A673 (cell line): ENCODE results near the gene COPZ1. TPM values are rescaled to one million over a fixed set of nuclear protein-coding genes. Genes with fewer than 3 reads are reported as not detected.
A peak's percentile ranks its signal among the peaks of the same experiment; 100 is the strongest.

ENCODE experiments used
- BruUV-seq: library from RNA; stranded (reverse); fragments of 400-500 nt; replicated peaks from 2 replicates; lab custom pipeline; 2021; lab: Mats Ljungman, UMichigan
- CTCF ChIA-PET: fragments of 300-600 bp; sonication (Branson Sonifier 250); formaldehyde crosslinking; loops from one replicate; lab custom pipeline; 2022; ENCODE audit warnings: antibody characterized with exemption; lab: Charles Lee
- POLR2A ChIA-PET: fragments of 300-600 bp; sonication (Branson Sonifier 250); formaldehyde crosslinking; loops from one replicate; lab custom pipeline; 2022; ENCODE audit warnings: antibody characterized with exemption; ENCODE audit not compliant: low non-redundant PET; lab: Charles Lee
- DNase-seq: peaks from one replicate; pipeline ENCODE4 v3.0.0-alpha.2; 2015; ENCODE audit warnings: low spot score
- H3K27ac ChIP-seq: fragments of 200-600 bp; sonication (generic); 2 replicates; pipeline ENCODE4 v1.5.1; 2016; ENCODE audit warnings: mixed run types, low read depth, mild to moderate bottlenecking, mixed read lengths, antibody characterized with exemption, low read length; ENCODE audit not compliant: poor library complexity, severe bottlenecking
- H3K27me3 ChIP-seq: fragments of 200-600 bp; sonication (generic); replicated peaks from 2 replicates; pipeline ENCODE4 v1.6.1; 2017; ENCODE audit warnings: mixed run types, low read depth, mild to moderate bottlenecking, mixed read lengths, antibody characterized with exemption, low read length; ENCODE audit not compliant: insufficient read depth, poor library complexity
- H3K36me3 ChIP-seq: fragments of 200-600 bp; sonication (generic); 2 replicates; pipeline ENCODE4 v1.6.1; 2016; ENCODE audit warnings: mixed run types, mild to moderate bottlenecking, mixed read lengths, antibody characterized with exemption, low read length; ENCODE audit not compliant: insufficient read depth, poor library complexity, severe bottlenecking
- H3K4me1 ChIP-seq: fragments of 200-600 bp; sonication (generic); 2 replicates; pipeline ENCODE4 v1.6.1; 2017; ENCODE audit warnings: mixed run types, mild to moderate bottlenecking, mixed read lengths, antibody characterized with exemption, low read length; ENCODE audit not compliant: insufficient read depth, poor library complexity, severe bottlenecking
- H3K4me3 ChIP-seq: fragments of 200-600 bp; sonication (generic); 2 replicates; pipeline ENCODE4 v1.5.1; 2016; ENCODE audit warnings: low read depth, mixed run types, mild to moderate bottlenecking, mixed read lengths, low read length; ENCODE audit not compliant: poor library complexity, severe bottlenecking
- H3K9me3 ChIP-seq: fragments of 200-600 bp; sonication (generic); 2 replicates; pipeline ENCODE4 v1.6.1; 2016; ENCODE audit warnings: mixed run types, low read depth, mild to moderate bottlenecking, mixed read lengths, antibody characterized with exemption, low read length; ENCODE audit not compliant: poor library complexity, severe bottlenecking
- EZH2 ChIP-seq: fragments of 200-600 bp; sonication (generic); IDR thresholded peaks from 2 replicates; pipeline ENCODE4 v1.6.1; 2017; ENCODE audit warnings: borderline replicate concordance, low read depth, mild to moderate bottlenecking, mixed read lengths, antibody characterized with exemption, low read length; ENCODE audit not compliant: poor library complexity, severe bottlenecking
- intact Hi-C: fragments of 100-400 bp; cut with micrococcal nuclease; formaldehyde crosslinking; loops from one replicate; pipeline ENCODE4 v1.10.0; 2022; ENCODE audit not compliant: unreplicated experiment
- total RNA-seq: library from RNA; stranded (reverse); gene quantifications from 2 replicates; pipeline ENCODE4 v1.2.3, GENCODE V29; 2021
- TF ChIP-seq, protein P1 (sequence below): fragments of 300-800, 200-600 bp; sonication (generic); conservative IDR thresholded peaks from 2 replicates; pipeline ENCODE4 v1.5.1; 2017; ENCODE audit warnings: low read depth, mild to moderate bottlenecking, antibody characterized with exemption, low read length, moderate library complexity, mixed read lengths

The COPZ1 gene
- total RNA-seq, 1 experiment from 2014 or later = 187 TPM

DNA sequence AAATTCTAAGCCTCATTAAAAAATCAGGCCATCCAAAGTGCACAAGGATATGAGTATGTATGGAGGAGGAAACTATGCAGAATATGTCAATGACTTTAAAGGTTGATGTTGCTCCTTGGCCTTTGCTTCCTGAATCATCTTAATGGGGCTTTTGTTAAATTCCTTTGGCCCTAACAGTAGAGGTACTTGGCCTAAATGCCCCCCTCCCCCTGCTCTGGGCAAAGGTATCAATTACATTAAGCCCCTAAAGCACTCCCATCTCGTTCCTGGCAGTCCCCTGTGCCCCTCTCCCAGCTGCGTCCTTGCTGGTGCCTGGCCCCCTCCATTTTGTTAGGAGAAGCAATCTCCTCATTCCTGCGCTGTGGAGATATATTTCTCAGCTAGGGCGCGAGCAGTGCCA, 4.8 kb downstream of the COPZ1 start:
- no peaks in the 10 kb centered on the region for H3K9me3 ChIP-seq
- CTCF ChIA-PET = no interaction called here
- no peaks in the 10 kb centered on the region for H3K27me3 ChIP-seq
- TF ChIP-seq, protein P1, sequence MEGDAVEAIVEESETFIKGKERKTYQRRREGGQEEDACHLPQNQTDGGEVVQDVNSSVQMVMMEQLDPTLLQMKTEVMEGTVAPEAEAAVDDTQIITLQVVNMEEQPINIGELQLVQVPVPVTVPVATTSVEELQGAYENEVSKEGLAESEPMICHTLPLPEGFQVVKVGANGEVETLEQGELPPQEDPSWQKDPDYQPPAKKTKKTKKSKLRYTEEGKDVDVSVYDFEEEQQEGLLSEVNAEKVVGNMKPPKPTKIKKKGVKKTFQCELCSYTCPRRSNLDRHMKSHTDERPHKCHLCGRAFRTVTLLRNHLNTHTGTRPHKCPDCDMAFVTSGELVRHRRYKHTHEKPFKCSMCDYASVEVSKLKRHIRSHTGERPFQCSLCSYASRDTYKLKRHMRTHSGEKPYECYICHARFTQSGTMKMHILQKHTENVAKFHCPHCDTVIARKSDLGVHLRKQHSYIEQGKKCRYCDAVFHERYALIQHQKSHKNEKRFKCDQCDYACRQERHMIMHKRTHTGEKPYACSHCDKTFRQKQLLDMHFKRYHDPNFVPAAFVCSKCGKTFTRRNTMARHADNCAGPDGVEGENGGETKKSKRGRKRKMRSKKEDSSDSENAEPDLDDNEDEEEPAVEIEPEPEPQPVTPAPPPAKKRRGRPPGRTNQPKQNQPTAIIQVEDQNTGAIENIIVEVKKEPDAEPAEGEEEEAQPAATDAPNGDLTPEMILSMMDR = no peak
- no peak for TF ChIP-seq EZH2
- no TSS peak for BruUV-seq
- intact Hi-C loops = no loop called here
- peaks cover 6% of the 10 kb centered on the region for H3K36me3 ChIP-seq
- H3K4me3 ChIP-seq = no peak overlapping the region
- POLR2A ChIA-PET = no interaction called here
- peak overlapping the region; percentile 29 for H3K27ac ChIP-seq
- no peak for DNase-seq
- peaks cover 6% of the 10 kb centered on the region for H3K4me1 ChIP-seq

DNA sequence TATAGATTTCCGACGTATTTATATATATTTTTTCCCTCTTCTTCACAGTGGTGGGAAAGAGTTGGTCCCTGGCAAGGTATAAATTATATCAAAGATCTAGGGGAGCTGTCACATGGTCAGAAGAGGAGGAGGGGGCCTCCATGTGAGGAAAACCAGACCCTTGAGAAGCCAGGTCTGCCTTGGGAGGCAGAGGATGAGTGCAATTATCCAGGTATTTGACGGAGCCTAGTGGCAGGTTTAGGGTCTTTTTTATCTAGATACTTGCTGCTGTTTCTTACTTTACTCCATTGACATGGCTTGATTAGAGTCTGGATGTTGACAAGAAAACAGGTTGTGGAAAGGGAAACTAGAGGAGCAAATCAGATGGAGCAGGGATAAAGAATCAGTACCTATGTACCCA, 5.5 kb downstream of the COPZ1 start:
- Histone ChIP-seq H3K36me3 (peaks cover 6% of the 10 kb centered on the region), H3K4me3 (no peak overlapping the region), H3K27ac (no peak overlapping the region), H3K27me3 (no peaks in the 10 kb centered on the region), H3K9me3 (no peaks in the 10 kb centered on the region), H3K4me1 (peaks cover 6% of the 10 kb centered on the region)
- intact Hi-C loops = no loop called here
- CTCF ChIA-PET = no interaction called here
- TF ChIP-seq EZH2 = no peak
- TF ChIP-seq, protein P1 = no peak
- BruUV-seq = no TSS peak
- DNase-seq = no peak
- POLR2A ChIA-PET = no interaction called here

DNA sequence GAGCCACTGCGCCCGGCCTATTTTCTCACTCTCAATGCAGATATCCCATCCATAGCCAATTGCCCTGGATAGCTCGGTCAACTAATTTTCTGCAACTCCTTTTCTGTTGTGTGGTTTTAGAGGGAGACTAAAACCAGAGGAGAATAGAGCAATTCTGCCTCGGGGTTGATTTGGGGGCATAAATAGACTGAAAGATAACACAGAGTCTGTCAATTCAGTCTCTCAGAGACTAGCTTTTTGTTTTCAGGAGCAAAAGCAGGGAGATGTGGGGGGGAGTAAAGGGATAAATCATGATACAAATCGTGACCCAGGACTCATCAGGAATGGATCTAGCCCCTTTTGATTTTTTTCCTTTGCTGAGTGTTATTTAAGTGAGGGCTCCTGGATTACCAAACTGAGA, 6.5 kb downstream of the COPZ1 start:
- DNase-seq = no peak
- H3K4me1 ChIP-seq = peaks cover 5% of the 10 kb centered on the region
- H3K4me3 ChIP-seq = no peak overlapping the region
- H3K27me3 ChIP-seq = no peaks in the 10 kb centered on the region
- peaks cover 6% of the 10 kb centered on the region for H3K36me3 ChIP-seq
- CTCF ChIA-PET = no interaction called here
- TF ChIP-seq, protein P1 = no peak
- TF ChIP-seq EZH2 = no peak
- BruUV-seq = no TSS peak
- POLR2A ChIA-PET = no interaction called here
- no peaks in the 10 kb centered on the region for H3K9me3 ChIP-seq
- intact Hi-C loops = no loop called here
- H3K27ac ChIP-seq = no peak overlapping the region
